Sciatic nerve (tissue), 2 donors: ENCODE measurements around the gene TOR2A. TPM values are rescaled to one million over a fixed set of nuclear protein-coding genes. Genes with fewer than 3 reads are reported as not detected.
"Not testable (repeated sequence)": the region's sequence is repeated elsewhere in the genome, so short reads cannot be mapped to it uniquely, and the experiment has no call there.

Experiments
- ATAC-seq: fragments of 200-7000 bp; cut with Tn5 transposase; one replicate; pipeline ENCODE4 v1.9.1; 2020; ENCODE audit warnings: mild to moderate bottlenecking, moderate library complexity
- DNase-seq: peaks from one replicate; pipeline ENCODE4 v3.0.0-alpha.2; 2020; ENCODE audit warnings: low spot score
- intact Hi-C: fragments of 100-400 bp; cut with DNase I; formaldehyde crosslinking; loops from one replicate; pipeline ENCODE4 v1.14.2; 2022
- total RNA-seq: library from RNA; stranded (reverse); fragmentation: NEBNext Ultra II Directional; extraction: Animal tissue kit (Norgen Biotek cat#: 25700); gene quantifications from one replicate; pipeline ENCODE4 v1.2.1, GENCODE V29; 2021
- donor health status: DM: no; HTN: no; CAD: no.
- donor health status: DM: no; HTN: no; CAD: no.

TOR2A gene
- total RNA-seq, 1 donor from 2014 or later: 6.8 TPM

GRCh38 chr9:127769929-127770582 lies 35.0 kb upstream of the TOR2A start:
- no peak for DNase-seq
- intact Hi-C loops: no loop called here
- no peak for ATAC-seq

GRCh38 chr9:127769101-127769500 lies 34.0 kb upstream of the TOR2A start:
- ATAC-seq: no peak
- intact Hi-C loops: no loop called here
- no peak for DNase-seq

- ATAC-seq (no peak), DNase-seq (no peak)
- intact Hi-C loops: no loop called here
Observed at GRCh38 chr9:127768698-127769097, 33.6 kb upstream of the TOR2A start.

- intact Hi-C loops: no loop called here
- DNase-seq (no peak), ATAC-seq (no peak)
Observed at GRCh38 chr9:127767909-127768331, 32.8 kb upstream of the TOR2A start.

GRCh38 chr9:127767410-127767809 lies 32.3 kb upstream of the TOR2A start:
- DNase-seq (no peak), ATAC-seq (no peak)
- intact Hi-C loops: no loop called here

GRCh38 chr9:127765418-127765817 lies 30.3 kb upstream of the TOR2A start:
- DNase-seq (no peak), ATAC-seq (no peak)
- intact Hi-C loops: no loop called here

GRCh38 chr9:127763918-127764384 lies 28.9 kb upstream of the TOR2A start:
- ATAC-seq (peak; percentile 19), DNase-seq (no peak)
- intact Hi-C loops: no loop called here

GRCh38 chr9:127762111-127762676 lies 27.1 kb upstream of the TOR2A start:
- no peak for DNase-seq
- intact Hi-C loops: no loop called here
- ATAC-seq: peak; percentile 46

GRCh38 chr9:127761491-127761956 lies 26.4 kb upstream of the TOR2A start:
- DNase-seq (no peak), ATAC-seq (no peak)
- intact Hi-C loops: no loop called here

- DNase-seq (no peak), ATAC-seq (no peak)
- intact Hi-C loops: no loop called here
Observed at GRCh38 chr9:127761061-127761460, 26.0 kb upstream of the TOR2A start.

- ATAC-seq (no peak), DNase-seq (no peak)
- intact Hi-C loops: no loop called here
Observed at GRCh38 chr9:127758843-127759242, 23.7 kb upstream of the TOR2A start.

- intact Hi-C loops, ATAC-seq, DNase-seq: not testable (repeated sequence)
Observed at GRCh38 chr9:127756776-127757175, 21.7 kb upstream of the TOR2A start.

GRCh38 chr9:127756233-127756632 lies 21.1 kb upstream of the TOR2A start:
- intact Hi-C loops: no loop called here
- DNase-seq (no peak), ATAC-seq (no peak)

- ATAC-seq (no peak), DNase-seq (no peak)
- intact Hi-C loops: no loop called here
Observed at GRCh38 chr9:127755061-127756060, 20.3 kb upstream of the TOR2A start.

GRCh38 chr9:127754099-127755060 lies 19.3 kb upstream of the TOR2A start:
- ATAC-seq (no peak), DNase-seq (no peak)
- intact Hi-C loops: no loop called here

- no peak for DNase-seq
- no peak for ATAC-seq
- intact Hi-C loops: no loop called here
Observed at GRCh38 chr9:127753622-127754021, 18.5 kb upstream of the TOR2A start.

GRCh38 chr9:127753148-127753547 lies 18.1 kb upstream of the TOR2A start:
- intact Hi-C loops: no loop called here
- DNase-seq (no peak), ATAC-seq (no peak)

GRCh38 chr9:127751269-127752054 lies 16.4 kb upstream of the TOR2A start:
- no peak for DNase-seq
- intact Hi-C loops: no loop called here
- ATAC-seq: peak; percentile 55
